Neural progenitor cell (in vitro differentiated cells): ENCODE data around the gene MTCL3.

ENCODE experiments used
- DNase-seq: peaks from one replicate; pipeline ENCODE4 v3.0.0-alpha.2; 2016; ENCODE audit warnings: low spot score
- H2AFZ ChIP-seq: fragments of 200-600 bp; sonication (generic); replicated peaks from 2 replicates; pipeline ENCODE4 v1.6.1; 2016; ENCODE audit warnings: antibody characterized with exemption
- H3F3A ChIP-seq: fragments of 200-600 bp; sonication (generic); 2 replicates; pipeline ENCODE4 v1.6.1; 2016; ENCODE audit warnings: antibody characterized with exemption, low read depth
- H3K27ac ChIP-seq: fragments of 200-600 bp; sonication (generic); 2 replicates; pipeline ENCODE4 v1.5.1; 2016; ENCODE audit warnings: mild to moderate bottlenecking
- H3K27me3 ChIP-seq: fragments of 200-600 bp; sonication (generic); 2 replicates; pipeline ENCODE4 v1.6.1; 2016; ENCODE audit warnings: mild to moderate bottlenecking, moderate library complexity
- H3K36me3 ChIP-seq: fragments of 200-600 bp; sonication (generic); 2 replicates; pipeline ENCODE4 v1.5.1; 2016
- H3K4me1 ChIP-seq: fragments of 200-600 bp; sonication (generic); 2 replicates; pipeline ENCODE4 v1.6.1; 2016; ENCODE audit warnings: mixed run types
- H3K4me2 ChIP-seq: fragments of 200-600 bp; sonication (generic); 2 replicates; pipeline ENCODE4 v1.6.1; 2016
- H3K4me3 ChIP-seq: fragments of 200-600 bp; sonication (generic); 2 replicates; pipeline ENCODE4 v1.5.1; 2016
- H3K79me2 ChIP-seq: fragments of 200-600 bp; sonication (generic); 2 replicates; pipeline ENCODE4 v1.6.1; 2016; ENCODE audit warnings: low read depth
- H3K9ac ChIP-seq: fragments of 200-600 bp; sonication (generic); 2 replicates; pipeline ENCODE4 v1.6.1; 2016
- H3K9me3 ChIP-seq: fragments of 200-600 bp; sonication (generic); 2 replicates; pipeline ENCODE4 v1.5.1; 2016; ENCODE audit warnings: low read depth
- H4K20me1 ChIP-seq: fragments of 200-600 bp; sonication (generic); 2 replicates; pipeline ENCODE4 v1.6.1; 2016; ENCODE audit warnings: low read depth
- H3K27ac Mint-ChIP-seq: 3 replicates; pipeline ENCODE4 v1.8.0; 2021; ENCODE audit warnings: mixed read lengths
- H3K27me3 Mint-ChIP-seq: 2 replicates; pipeline ENCODE4 v1.8.0; 2022; ENCODE audit warnings: low read depth, mild to moderate bottlenecking, inconsistent platforms, moderate library complexity, mixed read lengths; ENCODE audit not compliant: insufficient read depth
- H3K36me3 Mint-ChIP-seq: 3 replicates; pipeline ENCODE4 v1.8.0; 2021; ENCODE audit warnings: mixed read lengths
- H3K4me1 Mint-ChIP-seq: 3 replicates; pipeline ENCODE4 v1.8.0; 2021; ENCODE audit warnings: mixed read lengths
- H3K4me3 Mint-ChIP-seq: 3 replicates; pipeline ENCODE4 v1.8.0; 2021; ENCODE audit warnings: mild to moderate bottlenecking, moderate library complexity, mixed read lengths
- H3K9me3 Mint-ChIP-seq: 3 replicates; pipeline ENCODE4 v1.8.0; 2020; ENCODE audit warnings: mixed read lengths
- EZH2 ChIP-seq: fragments of 200-600 bp; sonication (generic); IDR thresholded peaks from 2 replicates; pipeline ENCODE4 v1.6.1; 2017; ENCODE audit warnings: antibody characterized with exemption, mild to moderate bottlenecking, moderate library complexity
- EZH2phosphoT487 ChIP-seq: fragments of 200-600 bp; sonication (generic); IDR thresholded peaks from 2 replicates; pipeline ENCODE4 v1.6.1; 2017; ENCODE audit warnings: antibody characterized with exemption
- TF ChIP-seq, protein P1 (sequence below): fragments of 200-600 bp; sonication (generic); IDR thresholded peaks from 2 replicates; pipeline ENCODE4 v1.5.1; 2017; ENCODE audit warnings: antibody characterized with exemption, mild to moderate bottlenecking

The MTCL3 gene

DNA sequence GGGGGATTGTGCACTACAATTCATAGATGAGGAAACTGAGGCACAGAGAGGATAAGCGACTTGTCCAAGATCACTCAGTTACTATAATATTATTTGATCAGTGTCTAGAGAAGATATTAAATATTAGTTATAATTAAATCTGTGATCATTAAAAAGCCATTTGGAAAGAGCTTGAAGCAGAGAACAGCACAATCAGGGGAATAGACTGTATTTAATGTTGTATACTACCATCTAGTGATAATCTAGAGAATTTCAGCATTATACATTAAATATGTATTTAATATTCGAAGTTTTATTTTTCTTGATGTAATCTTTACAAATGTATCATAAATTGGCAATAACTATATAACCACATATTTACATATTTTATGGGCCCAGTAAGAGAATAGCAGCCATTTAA is 20.1 kb upstream of the MTCL3 start:
- no peak for DNase-seq
- no peaks in the 10 kb centered on the region for H3K4me1 Mint-ChIP-seq
- no peaks in the 10 kb centered on the region for H3K9me3 Mint-ChIP-seq
- no peak overlapping the region for H3K27ac ChIP-seq
- no peaks in the 10 kb centered on the region for H3K36me3 ChIP-seq
- H2AFZ ChIP-seq, result no peak overlapping the region
- H3K4me2 ChIP-seq, result no peak overlapping the region
- H4K20me1 ChIP-seq, result no peaks in the 10 kb centered on the region
- TF ChIP-seq EZH2phosphoT487, result no peak
- TF ChIP-seq EZH2, result no peak
- TF ChIP-seq, protein P1, sequence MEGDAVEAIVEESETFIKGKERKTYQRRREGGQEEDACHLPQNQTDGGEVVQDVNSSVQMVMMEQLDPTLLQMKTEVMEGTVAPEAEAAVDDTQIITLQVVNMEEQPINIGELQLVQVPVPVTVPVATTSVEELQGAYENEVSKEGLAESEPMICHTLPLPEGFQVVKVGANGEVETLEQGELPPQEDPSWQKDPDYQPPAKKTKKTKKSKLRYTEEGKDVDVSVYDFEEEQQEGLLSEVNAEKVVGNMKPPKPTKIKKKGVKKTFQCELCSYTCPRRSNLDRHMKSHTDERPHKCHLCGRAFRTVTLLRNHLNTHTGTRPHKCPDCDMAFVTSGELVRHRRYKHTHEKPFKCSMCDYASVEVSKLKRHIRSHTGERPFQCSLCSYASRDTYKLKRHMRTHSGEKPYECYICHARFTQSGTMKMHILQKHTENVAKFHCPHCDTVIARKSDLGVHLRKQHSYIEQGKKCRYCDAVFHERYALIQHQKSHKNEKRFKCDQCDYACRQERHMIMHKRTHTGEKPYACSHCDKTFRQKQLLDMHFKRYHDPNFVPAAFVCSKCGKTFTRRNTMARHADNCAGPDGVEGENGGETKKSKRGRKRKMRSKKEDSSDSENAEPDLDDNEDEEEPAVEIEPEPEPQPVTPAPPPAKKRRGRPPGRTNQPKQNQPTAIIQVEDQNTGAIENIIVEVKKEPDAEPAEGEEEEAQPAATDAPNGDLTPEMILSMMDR, result peak; percentile 32
- H3K4me3 Mint-ChIP-seq, result no peak overlapping the region
- no peak overlapping the region for H3K9ac ChIP-seq
- no peak overlapping the region for H3K4me3 ChIP-seq
- no peaks in the 10 kb centered on the region for H3K27me3 ChIP-seq
- H3K9me3 ChIP-seq, result no peaks in the 10 kb centered on the region
- H3K79me2 ChIP-seq, result no peaks in the 10 kb centered on the region
- H3F3A ChIP-seq, result no peaks in the 10 kb centered on the region
- no peaks in the 10 kb centered on the region for H3K36me3 Mint-ChIP-seq
- no peaks in the 10 kb centered on the region for H3K4me1 ChIP-seq
- H3K27ac Mint-ChIP-seq, result no peak overlapping the region
- no peaks in the 10 kb centered on the region for H3K27me3 Mint-ChIP-seq

DNA sequence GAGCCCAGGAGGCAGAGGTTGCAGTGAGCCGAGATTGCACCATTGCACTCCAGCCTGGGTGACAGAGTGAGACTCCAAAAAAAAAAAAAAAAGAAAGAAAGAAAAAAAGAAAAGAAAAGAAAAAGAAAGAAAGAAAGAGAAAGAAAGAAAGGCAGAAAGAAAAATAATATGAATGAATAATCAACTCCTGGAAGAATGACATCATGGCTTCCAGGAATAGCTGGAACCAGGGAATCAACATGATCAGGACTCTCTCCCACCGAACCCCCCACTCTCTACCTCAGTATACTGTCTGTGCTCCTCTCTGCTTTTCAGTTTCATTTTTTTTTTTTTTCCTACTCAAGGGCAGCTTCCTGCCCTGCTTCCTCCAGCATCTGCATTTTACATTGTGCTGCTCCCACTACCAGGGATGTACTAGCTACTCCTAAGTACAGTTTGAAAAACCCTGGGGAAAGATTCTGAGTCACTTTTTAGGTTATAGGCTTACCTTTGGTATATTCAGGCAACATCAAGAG is 19.7 kb upstream of the MTCL3 start:
- Mint-ChIP-seq H3K27ac (no peak overlapping the region), H3K4me1 (no peaks in the 10 kb centered on the region), H3K36me3 (no peaks in the 10 kb centered on the region), H3K9me3 (no peaks in the 10 kb centered on the region), H3K4me3 (no peak overlapping the region), H3K27me3 (no peaks in the 10 kb centered on the region)
- DNase-seq, result no peak
- Histone ChIP-seq H2AFZ (no peak overlapping the region), H4K20me1 (no peaks in the 10 kb centered on the region), H3K4me3 (no peak overlapping the region), H3K27ac (no peak overlapping the region), H3K79me2 (no peaks in the 10 kb centered on the region), H3K4me2 (no peak overlapping the region), H3F3A (no peaks in the 10 kb centered on the region), H3K27me3 (no peaks in the 10 kb centered on the region), H3K9ac (no peak overlapping the region), H3K9me3 (no peaks in the 10 kb centered on the region), H3K4me1 (no peaks in the 10 kb centered on the region), H3K36me3 (no peaks in the 10 kb centered on the region)
- TF ChIP-seq, protein P1, result no peak
- TF ChIP-seq EZH2, result no peak
- no peak for TF ChIP-seq EZH2phosphoT487

DNA sequence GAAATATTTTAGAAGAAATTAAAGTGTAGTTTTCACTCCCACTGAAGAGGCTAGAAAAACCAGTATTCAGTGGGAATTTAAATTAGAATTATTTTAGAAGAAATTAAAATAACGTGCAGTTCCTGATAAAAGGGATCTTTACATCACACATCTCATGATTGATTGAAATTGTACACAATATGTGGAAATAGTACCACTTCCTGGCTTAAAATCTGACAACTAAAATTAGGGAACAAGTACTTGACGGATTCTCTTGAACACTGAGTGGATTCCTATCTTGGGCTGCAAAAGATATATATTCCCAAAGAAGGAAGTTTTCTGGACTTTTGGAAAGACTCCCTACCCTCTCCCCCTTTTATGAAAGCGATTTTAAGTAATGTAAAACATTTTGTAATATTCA is 14.6 kb upstream of the MTCL3 start:
- no peak overlapping the region for H3K4me3 Mint-ChIP-seq
- H3K36me3 Mint-ChIP-seq, result no peaks in the 10 kb centered on the region
- no peak for DNase-seq
- H3K4me3 ChIP-seq, result no peak overlapping the region
- no peak overlapping the region for H3K27ac ChIP-seq
- H3K9me3 Mint-ChIP-seq, result no peaks in the 10 kb centered on the region
- TF ChIP-seq EZH2, result no peak
- H3K4me1 ChIP-seq, result no peaks in the 10 kb centered on the region
- H3K79me2 ChIP-seq, result no peaks in the 10 kb centered on the region
- no peak overlapping the region for H2AFZ ChIP-seq
- no peak overlapping the region for H3K27ac Mint-ChIP-seq
- peaks cover 2% of the 10 kb centered on the region for H3K27me3 Mint-ChIP-seq
- no peaks in the 10 kb centered on the region for H3K9me3 ChIP-seq
- H3K36me3 ChIP-seq, result no peaks in the 10 kb centered on the region
- no peak overlapping the region for H3K4me2 ChIP-seq
- H3F3A ChIP-seq, result no peaks in the 10 kb centered on the region
- H3K4me1 Mint-ChIP-seq, result no peaks in the 10 kb centered on the region
- H4K20me1 ChIP-seq, result no peaks in the 10 kb centered on the region
- no peaks in the 10 kb centered on the region for H3K27me3 ChIP-seq
- H3K9ac ChIP-seq, result no peak overlapping the region

DNA sequence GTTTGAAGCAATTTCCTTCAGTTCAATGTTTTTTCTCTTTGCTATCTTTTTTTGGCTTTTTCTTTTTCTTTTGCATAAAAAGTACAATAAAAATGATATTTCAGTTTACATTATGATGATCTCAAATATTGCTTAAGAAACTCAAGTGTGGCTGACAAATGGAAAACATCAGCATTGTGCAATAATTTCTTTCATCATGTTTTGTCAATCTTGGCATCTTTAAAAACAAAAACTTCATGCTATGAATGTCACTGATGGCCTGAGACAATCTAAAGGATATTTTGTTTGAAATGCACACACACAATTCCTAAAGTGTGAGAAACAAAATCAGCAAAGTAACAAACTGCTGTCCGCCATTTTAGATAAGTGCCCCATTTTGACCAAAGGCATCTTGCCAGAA is 13.9 kb upstream of the MTCL3 start:
- H3K4me3 Mint-ChIP-seq, result no peak overlapping the region
- H3K27me3 Mint-ChIP-seq, result peaks cover 2% of the 10 kb centered on the region
- Histone ChIP-seq H3F3A (no peaks in the 10 kb centered on the region), H3K27ac (no peak overlapping the region), H4K20me1 (no peaks in the 10 kb centered on the region), H3K4me3 (no peak overlapping the region), H3K4me2 (no peak overlapping the region), H3K4me1 (no peaks in the 10 kb centered on the region), H3K27me3 (no peaks in the 10 kb centered on the region), H2AFZ (no peak overlapping the region), H3K9me3 (no peaks in the 10 kb centered on the region), H3K79me2 (no peaks in the 10 kb centered on the region), H3K36me3 (no peaks in the 10 kb centered on the region), H3K9ac (no peak overlapping the region)
- no peak for TF ChIP-seq EZH2
- no peak for TF ChIP-seq EZH2phosphoT487
- TF ChIP-seq, protein P1, result no peak
- H3K4me1 Mint-ChIP-seq, result no peaks in the 10 kb centered on the region
- H3K27ac Mint-ChIP-seq, result no peak overlapping the region
- H3K9me3 Mint-ChIP-seq, result no peaks in the 10 kb centered on the region
- no peaks in the 10 kb centered on the region for H3K36me3 Mint-ChIP-seq
- DNase-seq, result no peak
